ENCODE measurements around the gene BTG4. TPM values are rescaled to one million over a fixed set of nuclear protein-coding genes. Genes with fewer than 3 reads are reported as not detected.

The BTG4 gene
- total RNA-seq, 1 experiment from 2014 or later: 0.61 TPM

DNA sequence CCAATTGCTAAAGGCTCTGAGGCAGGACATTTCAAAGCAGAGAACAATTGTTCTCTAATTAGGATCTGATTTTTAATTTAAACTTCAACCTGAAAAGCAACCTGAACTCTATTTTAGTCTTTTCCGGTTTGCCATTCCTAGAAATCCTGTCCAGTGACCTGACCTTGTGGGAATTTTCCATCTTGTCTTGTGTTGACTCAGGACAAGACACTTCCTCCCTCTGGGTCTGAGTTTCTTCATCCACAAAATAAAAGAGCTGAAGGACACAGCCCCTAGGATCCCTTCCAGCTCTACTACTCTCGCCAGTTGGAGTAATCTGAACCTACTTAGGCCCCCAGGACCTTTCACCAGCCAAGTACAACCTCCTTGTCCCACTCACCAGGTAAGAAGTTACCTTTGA, 66.6 kb downstream of the BTG4 start:
- no peaks in the 10 kb centered on the region for H3K36me3 Mint-ChIP-seq (ENCODE audit: insufficient read depth, unreplicated experiment)
- Histone ChIP-seq H3K9me3 (no peaks in the 10 kb centered on the region), H3K36me3 (ENCODE audit: control insufficient read depth, insufficient read depth, low read length) (no peaks in the 10 kb centered on the region), H3K4me3 (ENCODE audit: low read depth, low read length) (no peak overlapping the region), H3K4me1 (no peaks in the 10 kb centered on the region; the same call in 1 of the 2 replicates), H3K27me3 (replicated peaks; ENCODE audit: control insufficient read depth, insufficient read depth, low read length) (peaks cover 2% of the 10 kb centered on the region; the same call in 1 of the 2 replicates)
- H3K27me3 Mint-ChIP-seq (ENCODE audit: insufficient read depth, unreplicated experiment): peaks cover 2% of the 10 kb centered on the region
- H3K27ac Mint-ChIP-seq (ENCODE audit: unreplicated experiment): no peak overlapping the region
- TF ChIP-seq, protein P1, sequence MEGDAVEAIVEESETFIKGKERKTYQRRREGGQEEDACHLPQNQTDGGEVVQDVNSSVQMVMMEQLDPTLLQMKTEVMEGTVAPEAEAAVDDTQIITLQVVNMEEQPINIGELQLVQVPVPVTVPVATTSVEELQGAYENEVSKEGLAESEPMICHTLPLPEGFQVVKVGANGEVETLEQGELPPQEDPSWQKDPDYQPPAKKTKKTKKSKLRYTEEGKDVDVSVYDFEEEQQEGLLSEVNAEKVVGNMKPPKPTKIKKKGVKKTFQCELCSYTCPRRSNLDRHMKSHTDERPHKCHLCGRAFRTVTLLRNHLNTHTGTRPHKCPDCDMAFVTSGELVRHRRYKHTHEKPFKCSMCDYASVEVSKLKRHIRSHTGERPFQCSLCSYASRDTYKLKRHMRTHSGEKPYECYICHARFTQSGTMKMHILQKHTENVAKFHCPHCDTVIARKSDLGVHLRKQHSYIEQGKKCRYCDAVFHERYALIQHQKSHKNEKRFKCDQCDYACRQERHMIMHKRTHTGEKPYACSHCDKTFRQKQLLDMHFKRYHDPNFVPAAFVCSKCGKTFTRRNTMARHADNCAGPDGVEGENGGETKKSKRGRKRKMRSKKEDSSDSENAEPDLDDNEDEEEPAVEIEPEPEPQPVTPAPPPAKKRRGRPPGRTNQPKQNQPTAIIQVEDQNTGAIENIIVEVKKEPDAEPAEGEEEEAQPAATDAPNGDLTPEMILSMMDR (IDR thresholded peaks at IDR 0.05; ENCODE audit: insufficient read depth in 1 of 2, low read depth in 1 of 2, low read length in 1 of 2, severe bottlenecking in 1 of 2, unreplicated experiment in 1 of 2): no peak
- DNase-seq: no peak
- ChIA-PET CTCF (interaction anchor here (0.9 to 2.0 kb wide), 9 partner anchors 8 to 687 kb away, joined by 3 to 10 read pairs (median 6); no protein-coding TSS in a partner anchor), POLR2A (no interaction called here)
- no peaks in the 10 kb centered on the region for H3K4me1 Mint-ChIP-seq (ENCODE audit: low read depth, unreplicated experiment)
- BruUV-seq (replicated peaks): no TSS peak
- no peaks in the 10 kb centered on the region for H3K9me3 Mint-ChIP-seq (ENCODE audit: unreplicated experiment)
- intact Hi-C loops (cut with micrococcal nuclease; ENCODE audit: unreplicated experiment): loop anchor here (5.0 kb wide), 1 partner anchor 348 kb away; no protein-coding TSS in a partner anchor
- H3K4me3 Mint-ChIP-seq (ENCODE audit: unreplicated experiment): no peak overlapping the region

Small RNAs within 50 kb of the gene (microRNA-seq; reads per million reads assigned to microRNA genes)
- 4.1 reads per million, percentile 27 among the genes with 10 or more reads in this experiment for gene MIR34B
- gene MIR34C: 57.2 reads per million, percentile 67 among the genes with 10 or more reads in this experiment

Other genes with a start within 250 kb of the BTG4 start
- gene POU2AF3, start 213.8 kb downstream of the BTG4 start, total RNA-seq (2022): 7.0 and 8.6 TPM in 2 replicates
- gene POU2AF1, start 133.1 kb downstream of the BTG4 start, total RNA-seq (2022): 1.1 and 2.7 TPM in 2 replicates
- not detected in 2 replicates for gene HOATZ, start 2.4 kb upstream of the BTG4 start, total RNA-seq (2022)
- 0.79 and 1.6 TPM in 2 replicates for gene LAYN, start 28.3 kb upstream of the BTG4 start, total RNA-seq (2022)
- gene SIK2, start 90.1 kb upstream of the BTG4 start, total RNA-seq (2022): 37.3 and 40.2 TPM in 2 replicates